K562 (cell line): ENCODE data around the gene DHRS3. TPM values are rescaled to one million over a fixed set of nuclear protein-coding genes. Genes with fewer than 3 reads are reported as not detected.

ENCODE experiments used
- ARID2 ChIP-seq: fragments of 450-650 bp; IDR thresholded peaks from 2 replicates; pipeline ENCODE4 v1.6.1; 2017; ENCODE audit warnings: antibody characterized with exemption, mild to moderate bottlenecking
- ATF7 ChIP-seq: fragments of 450-650 bp; IDR thresholded peaks from 2 replicates; pipeline ENCODE4 v1.7.1; 2014; ENCODE audit warnings: mild to moderate bottlenecking, moderate library complexity
- CTCFL ChIP-seq: IDR thresholded peaks from 2 replicates; pipeline ENCODE4 v1.6.1; 2011; ENCODE audit warnings: borderline replicate concordance, low read depth, mild to moderate bottlenecking, moderate library complexity, low read length; ENCODE audit not compliant: insufficient read depth, poor library complexity, severe bottlenecking
- EP300 ChIP-seq: IDR thresholded peaks from 2 replicates; pipeline ENCODE4 v1.6.1; 2012; ENCODE audit warnings: low read length, improper control_type of control experiment
- FOSL1 ChIP-seq: fragments of 200-800 bp; sonication (Bioruptor generic); conservative IDR thresholded peaks from 2 replicates; pipeline ENCODE4 v1.6.1; 2016; ENCODE audit warnings: missing genetic modification characterization, missing compliant biosample characterization
- FOXA1 ChIP-seq: fragments of 450-650 bp; IDR thresholded peaks from 2 replicates; pipeline ENCODE4 v1.6.1; 2016; ENCODE audit warnings: mild to moderate bottlenecking, borderline replicate concordance
- GABPA ChIP-seq: fragments of 200-800 bp; sonication (Bioruptor generic); conservative IDR thresholded peaks from 2 replicates; pipeline ENCODE4 v1.6.1; 2016; ENCODE audit warnings: low read depth, missing genetic modification characterization, missing compliant biosample characterization
- KDM5B ChIP-seq: fragments of 200-600 bp; sonication (generic); IDR thresholded peaks from 2 replicates; pipeline ENCODE4 v1.6.1; 2012; ENCODE audit warnings: low read depth, mild to moderate bottlenecking, moderate library complexity, low read length, control low read depth, inconsistent platforms; ENCODE audit not compliant: insufficient replicate concordance
- MGA ChIP-seq: fragments of 450-650 bp; IDR thresholded peaks from 2 replicates; pipeline ENCODE4 v1.6.1; 2016; ENCODE audit warnings: mild to moderate bottlenecking, moderate library complexity
- TBL1XR1 ChIP-seq, 2 experiments: IDR thresholded peaks; 2 replicates each; pipeline ENCODE4 v1.6.1; 2012; ENCODE audit warnings: improper control_type of control experiment in 2 of 2, low read length in 2 of 2, mild to moderate bottlenecking in 1 of 2
- ZKSCAN1 ChIP-seq: fragments of 150-350 bp; IDR thresholded peaks from 2 replicates; pipeline ENCODE4 v1.6.1; 2016; ENCODE audit warnings: low read depth, low read length
- ZNF146 ChIP-seq: IDR thresholded peaks from one replicate; pipeline ENCODE4 v1.6.1; 2018; ENCODE audit warnings: missing compliant biosample characterization; ENCODE audit not compliant: unreplicated experiment
- polyA plus RNA-seq, 8 experiments: library from polyadenylated mRNA; depleted of rRNA in 4 of 8; stranded (reverse) in 5 of 8; unstranded in 3 of 8; fragments of >200 nt; fragmentation: Nextera tagmentation in 2 of 8; fragmentation: Illumina TruSeq in 1 of 8; extraction: Ambion mirVana in 2 of 8; extraction: Trizol in 1 of 8; gene quantifications; 2 replicates each; pipeline versions ENCODE4 v1.2.1 to v1.2.3, GENCODE V29; 2011 to 2014; ENCODE audit warnings: inconsistent platforms in 1 of 8, missing spikeins in 1 of 8
- total RNA-seq, 7 experiments: library from RNA; depleted of rRNA in 6 of 7; stranded (reverse); fragments of >200 nt in 6 of 7; fragmentation: Illumina TruSeq in 2 of 7; extraction: Trizol in 2 of 7; gene quantifications; 2 replicates each; pipeline versions ENCODE4 v1.2.1 to v1.2.3, GENCODE V29; 2011 to 2021; ENCODE audit warnings: low replicate concordance in 1 of 7

DHRS3 gene
- total and polyA plus RNA-seq, 9 of the 15 experiments (the other 6 are each of a cell fraction or from before 2014, with no cell fraction given), result 21.0 to 116 (median 58.7) TPM

GRCh38 chr1:12615159-12615864 is 2.7 kb downstream of the DHRS3 start (continued):
- TF ChIP-seq MGA (0 out of 2 replicates have a peak, but pooled peaks have one; percentile 35), EP300 (no peak), ATF7 (no peak), FOXA1 (no peak), KDM5B (peak; percentile 12), ZNF146 (CRISPR knock-in tag) (no peak), ZKSCAN1 (no peak), ARID2 (no peak), GABPA (tag) (no peak), FOSL1 (tag) (no peak), TBL1XR1 (IDR thresholded peaks at IDR 0.05; ENCODE audit: low read length in 2 of 2) (no peak), CTCFL (no peak)
